SJSA1 (cell line): ENCODE measurements around the gene RIMS4. TPM values are rescaled to one million over a fixed set of nuclear protein-coding genes. Genes with fewer than 3 reads are reported as not detected.

ENCODE experiments used
- DNase-seq, 2 experiments: peaks; one replicate each; pipeline ENCODE4 v3.0.0-alpha.2; 2015 to 2020; ENCODE audit warnings: low spot score in 2 of 2, low read depth in 1 of 2
- H3K27ac ChIP-seq: fragments of 250-450 bp; sonication (Bioruptor Pico); 2 replicates; pipeline ENCODE4 v1.5.1; 2020; ENCODE audit warnings: mild to moderate bottlenecking, moderate library complexity
- H3K27me3 ChIP-seq: fragments of 250-450 bp; sonication (Bioruptor Pico); replicated peaks from 2 replicates; pipeline ENCODE4 v1.5.1; 2020; ENCODE audit warnings: mild to moderate bottlenecking, moderate library complexity
- H3K36me3 ChIP-seq: fragments of 250-450 bp; sonication (Bioruptor Pico); 2 replicates; pipeline ENCODE4 v1.5.1; 2020; ENCODE audit warnings: mild to moderate bottlenecking
- H3K4me1 ChIP-seq: fragments of 250-450 bp; sonication (Bioruptor Pico); replicated peaks from 2 replicates; pipeline ENCODE4 v1.6.1; 2021; ENCODE audit warnings: mild to moderate bottlenecking
- H3K4me3 ChIP-seq: fragments of 250-450 bp; sonication (Bioruptor Pico); 2 replicates; pipeline ENCODE4 v1.5.1; 2020; ENCODE audit warnings: mild to moderate bottlenecking
- H3K9me3 ChIP-seq: fragments of 250-450 bp; sonication (Bioruptor Pico); replicated peaks from 2 replicates; pipeline ENCODE4 v1.5.1; 2020; ENCODE audit warnings: mild to moderate bottlenecking
- total RNA-seq: library from RNA; depleted of rRNA; stranded (reverse); fragments of >200 nt; shearing (Covaris generic); gene quantifications from 2 replicates; pipeline ENCODE4 v1.2.3, GENCODE V29; 2014; rRNA removed

The RIMS4 gene
- total RNA-seq, 1 experiment from 2014 or later = not detected

DNA sequence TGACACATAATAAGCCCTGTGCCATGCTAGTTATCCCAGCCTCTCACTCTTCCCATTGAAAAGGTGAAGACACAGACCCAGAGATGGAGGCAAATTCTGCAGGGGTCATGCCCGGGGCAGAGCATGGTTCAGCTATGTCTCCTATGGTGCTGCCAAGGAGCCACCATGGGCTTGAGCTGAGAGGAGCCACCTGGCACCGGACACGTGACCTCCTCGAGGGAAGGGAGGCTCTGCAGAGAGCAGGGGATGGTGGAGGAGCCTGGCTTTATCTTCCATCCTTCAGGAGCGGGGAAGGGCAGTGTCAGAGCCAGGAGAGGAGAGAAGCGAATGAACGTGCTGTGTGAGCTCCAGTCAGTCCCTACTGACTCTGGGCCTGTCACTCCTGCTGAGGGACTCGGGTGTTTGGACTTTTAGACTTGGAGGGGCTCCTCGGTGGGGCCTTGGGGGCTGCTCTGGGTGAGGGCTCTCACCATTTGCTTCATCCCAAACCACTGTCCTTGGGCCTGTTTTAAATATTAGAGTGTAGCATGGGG lies 106.3 kb downstream of the RIMS4 start:
- no peak for DNase-seq
- H3K27me3 ChIP-seq = no peaks in the 10 kb centered on the region
- no peaks in the 10 kb centered on the region for H3K9me3 ChIP-seq
- peaks cover 29% of the 10 kb centered on the region for H3K4me1 ChIP-seq
- H3K4me3 ChIP-seq = no peak overlapping the region
- no peak overlapping the region for H3K27ac ChIP-seq
- no peaks in the 10 kb centered on the region for H3K36me3 ChIP-seq

DNA sequence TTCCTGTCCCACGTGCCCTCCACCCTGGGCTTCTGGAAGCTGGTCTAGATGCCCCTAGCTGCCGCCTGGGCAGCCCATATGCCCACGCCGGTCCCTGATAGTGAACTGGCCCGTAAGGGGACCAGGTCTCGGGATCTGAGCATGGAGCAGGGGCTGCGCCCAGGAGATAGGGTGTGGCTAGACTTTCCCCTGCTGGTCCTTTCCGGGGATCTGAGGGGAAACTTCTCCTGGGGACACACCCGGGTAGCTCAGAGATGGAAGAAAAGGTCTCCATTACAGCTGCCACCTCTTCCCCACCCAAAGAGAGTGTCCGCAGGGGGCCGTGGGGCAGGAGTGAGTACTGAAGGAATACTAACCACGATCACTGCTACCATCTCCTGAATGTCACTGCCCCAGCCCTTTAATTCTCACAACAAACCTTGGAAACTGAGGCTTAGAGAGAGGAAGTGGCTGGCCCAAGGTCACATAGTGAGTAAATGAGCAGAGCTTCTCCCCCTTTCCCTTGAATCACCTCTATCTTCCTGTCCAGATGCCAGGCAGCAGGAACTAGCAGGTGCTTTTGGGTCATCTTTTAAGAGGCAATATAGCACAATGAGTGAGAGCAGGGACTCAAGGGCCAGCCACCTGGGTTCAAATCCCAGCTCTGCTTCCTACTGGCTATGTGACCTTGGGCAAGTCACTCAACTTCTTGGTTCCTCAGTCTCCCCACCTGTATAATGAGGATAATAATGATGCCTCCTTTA lies 107.0 kb downstream of the RIMS4 start:
- no peaks in the 10 kb centered on the region for H3K27me3 ChIP-seq
- H3K27ac ChIP-seq = no peak overlapping the region
- DNase-seq = no peak
- peaks cover 29% of the 10 kb centered on the region for H3K4me1 ChIP-seq
- no peaks in the 10 kb centered on the region for H3K36me3 ChIP-seq
- H3K4me3 ChIP-seq = no peak overlapping the region
- no peaks in the 10 kb centered on the region for H3K9me3 ChIP-seq

DNA sequence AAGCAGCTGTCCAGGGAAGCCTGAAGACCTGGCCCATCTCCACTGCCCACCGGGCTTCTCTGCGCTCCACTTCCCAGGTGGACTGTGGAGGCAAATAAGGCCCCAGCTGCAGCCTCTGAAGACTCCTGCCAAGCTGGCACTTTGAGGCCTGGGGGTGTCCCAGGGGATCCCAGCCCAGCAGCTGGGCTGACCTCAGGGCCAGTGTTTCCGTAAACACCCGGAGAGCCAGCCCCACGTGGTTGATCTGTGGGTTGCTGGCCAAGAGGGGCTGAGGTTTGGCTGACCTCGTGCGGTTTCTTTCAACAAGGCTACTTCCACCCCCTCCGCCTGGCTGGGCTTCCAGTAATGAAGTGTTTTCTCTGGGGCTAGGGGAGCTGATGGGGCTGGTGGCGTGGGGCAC lies 107.6 kb downstream of the RIMS4 start:
- Histone ChIP-seq H3K36me3 (no peaks in the 10 kb centered on the region), H3K4me1 (peaks cover 29% of the 10 kb centered on the region), H3K9me3 (no peaks in the 10 kb centered on the region), H3K4me3 (no peak overlapping the region), H3K27me3 (no peaks in the 10 kb centered on the region), H3K27ac (no peak overlapping the region)
- DNase-seq = peak; percentile 56 to 79

DNA sequence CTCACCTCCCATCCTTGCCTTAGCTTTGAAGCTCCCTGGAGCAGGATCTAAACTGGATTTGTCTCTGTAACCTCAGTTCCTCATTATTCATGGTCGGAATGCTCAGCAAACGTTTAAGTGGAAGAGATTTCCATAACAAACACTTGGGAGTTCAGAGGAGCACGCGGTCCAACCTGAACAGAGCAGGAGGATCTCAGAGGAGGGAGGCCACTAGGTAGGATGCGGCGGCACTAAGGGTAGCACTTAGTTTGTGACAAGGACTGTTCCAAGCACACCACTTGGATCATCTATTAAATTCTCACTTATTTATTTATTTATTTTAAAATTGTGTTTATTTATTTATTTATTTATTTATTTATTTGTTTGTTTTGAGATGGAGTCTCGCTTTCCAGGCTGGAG lies 108.5 kb downstream of the RIMS4 start:
- no peak for DNase-seq
- no peaks in the 10 kb centered on the region for H3K27me3 ChIP-seq
- no peak overlapping the region for H3K27ac ChIP-seq
- H3K4me1 ChIP-seq = peaks cover 29% of the 10 kb centered on the region
- no peaks in the 10 kb centered on the region for H3K9me3 ChIP-seq
- no peaks in the 10 kb centered on the region for H3K36me3 ChIP-seq
- H3K4me3 ChIP-seq = no peak overlapping the region

Other genes with a start within 250 kb of the RIMS4 start
- gene PKIG, start 228.0 kb downstream of the RIMS4 start, total RNA-seq = 54.6 and 71.0 TPM in 2 replicates
- 8.8 and 9.6 TPM in 2 replicates for gene ADA, start 158.8 kb downstream of the RIMS4 start, total RNA-seq
- gene CCN5, start 95.2 kb downstream of the RIMS4 start, total RNA-seq = not detected in 2 replicates
- gene KCNK15, start 64.7 kb downstream of the RIMS4 start, total RNA-seq = not detected in 2 replicates
- gene YWHAB, start 75.2 kb upstream of the RIMS4 start, total RNA-seq = 84.0 and 95.5 TPM in 2 replicates
- gene PABPC1L, start 99.5 kb upstream of the RIMS4 start, total RNA-seq = 3.9 and 4.8 TPM in 2 replicates
- gene TOMM34, start 149.9 kb upstream of the RIMS4 start, total RNA-seq = 20.3 and 33.7 TPM in 2 replicates
- 12.6 and 19.5 TPM in 2 replicates for gene STK4, start 156.0 kb upstream of the RIMS4 start, total RNA-seq